ENCODE results near the gene SF3B1.

SF3B1 gene

GRCh38 chr2:197461057-197461456 lies 26.2 kb upstream of the SF3B1 start:
- Histone ChIP-seq H3K36me3 (replicated peaks; ENCODE audit: insufficient read depth, low read length) (peaks cover 3% of the 10 kb centered on the region; the same call in 1 of the 2 replicates), H3K4me1 (ENCODE audit: low read length) (no peaks in the 10 kb centered on the region), H3F3A (ENCODE audit: insufficient read depth, low read length) (no peaks in the 10 kb centered on the region), H3K4me2 (ENCODE audit: low read depth, low read length) (no peak overlapping the region), H3K9ac (ENCODE audit: low read length) (no peak overlapping the region), H3K9me2 (replicated peaks; ENCODE audit: insufficient read depth, low read length) (no peaks in the 10 kb centered on the region), H3K4me3 (ENCODE audit: low read length) (no peak overlapping the region), H3K9me3 (replicated peaks; ENCODE audit: insufficient read depth, low read length) (no peaks in the 10 kb centered on the region), H3K27me3 (replicated peaks; ENCODE audit: insufficient read depth, low read length) (no peaks in the 10 kb centered on the region), H2AFZ (ENCODE audit: low read length) (no peak overlapping the region), H4K20me1 (ENCODE audit: insufficient read depth, low read length) (no peaks in the 10 kb centered on the region), H3K27ac (ENCODE audit: low read length) (no peak overlapping the region), H3K79me2 (ENCODE audit: low read length) (peaks cover 51% of the 10 kb centered on the region)
- no peak for TF ChIP-seq EZH2 (optimal IDR thresholded peaks at IDR 0.05; ENCODE audit: low read depth, low read length)
- no peak for TF ChIP-seq EZH2phosphoT487 (IDR thresholded peaks at IDR 0.05; ENCODE audit: low read length)
- no peak for TF ChIP-seq CTCF (IDR thresholded peaks at IDR 0.05; ENCODE audit: low read length)
- DNase-seq, result no peak

- H3K9me3 ChIP-seq (replicated peaks; ENCODE audit: insufficient read depth, low read length), result no peaks in the 10 kb centered on the region
- no peak overlapping the region for H2AFZ ChIP-seq (ENCODE audit: low read length)
- H3K27me3 ChIP-seq (replicated peaks; ENCODE audit: insufficient read depth, low read length), result no peaks in the 10 kb centered on the region
- no peak for DNase-seq
- H3K79me2 ChIP-seq (ENCODE audit: low read length), result peaks cover 55% of the 10 kb centered on the region
- peaks cover 3% of the 10 kb centered on the region; the same call in 1 of the 2 replicates for H3K36me3 ChIP-seq (replicated peaks; ENCODE audit: insufficient read depth, low read length)
- no peak overlapping the region for H3K4me2 ChIP-seq (ENCODE audit: low read depth, low read length)
- H4K20me1 ChIP-seq (ENCODE audit: insufficient read depth, low read length), result no peaks in the 10 kb centered on the region
- no peak for TF ChIP-seq EZH2phosphoT487 (IDR thresholded peaks at IDR 0.05; ENCODE audit: low read length)
- TF ChIP-seq CTCF (IDR thresholded peaks at IDR 0.05; ENCODE audit: low read length), result no peak
- TF ChIP-seq EZH2 (optimal IDR thresholded peaks at IDR 0.05; ENCODE audit: low read depth, low read length), result no peak
- no peaks in the 10 kb centered on the region for H3F3A ChIP-seq (ENCODE audit: insufficient read depth, low read length)
- no peaks in the 10 kb centered on the region for H3K9me2 ChIP-seq (replicated peaks; ENCODE audit: insufficient read depth, low read length)
- H3K4me1 ChIP-seq (ENCODE audit: low read length), result no peaks in the 10 kb centered on the region
- no peak overlapping the region for H3K9ac ChIP-seq (ENCODE audit: low read length)
- H3K4me3 ChIP-seq (ENCODE audit: low read length), result no peak overlapping the region
- H3K27ac ChIP-seq (ENCODE audit: low read length), result no peak overlapping the region
These were observed 25.8 kb upstream of the SF3B1 start for GRCh38 chr2:197460649-197461048.

- no peaks in the 10 kb centered on the region for H3K27me3 ChIP-seq (replicated peaks; ENCODE audit: insufficient read depth, low read length)
- H4K20me1 ChIP-seq (ENCODE audit: insufficient read depth, low read length), result no peaks in the 10 kb centered on the region
- H3K36me3 ChIP-seq (replicated peaks; ENCODE audit: insufficient read depth, low read length), result no peaks in the 10 kb centered on the region; the same call in 1 of the 2 replicates
- no peak overlapping the region for H3K4me3 ChIP-seq (ENCODE audit: low read length)
- H3K79me2 ChIP-seq (ENCODE audit: low read length), result peaks cover 62% of the 10 kb centered on the region
- TF ChIP-seq EZH2phosphoT487 (IDR thresholded peaks at IDR 0.05; ENCODE audit: low read length), result no peak
- no peak for TF ChIP-seq EZH2 (optimal IDR thresholded peaks at IDR 0.05; ENCODE audit: low read depth, low read length)
- TF ChIP-seq CTCF (IDR thresholded peaks at IDR 0.05; ENCODE audit: low read length), result no peak
- no peak overlapping the region for H3K4me2 ChIP-seq (ENCODE audit: low read depth, low read length)
- DNase-seq, result no peak
- no peak overlapping the region for H3K27ac ChIP-seq (ENCODE audit: low read length)
- H3F3A ChIP-seq (ENCODE audit: insufficient read depth, low read length), result 0 out of 2 replicates have a peak, but pooled peaks cover 12% of the 10 kb centered on the region
- H3K9me3 ChIP-seq (replicated peaks; ENCODE audit: insufficient read depth, low read length), result no peaks in the 10 kb centered on the region
- peaks cover 11% of the 10 kb centered on the region; the same call in 1 of the 2 replicates for H3K4me1 ChIP-seq (ENCODE audit: low read length)
- no peaks in the 10 kb centered on the region for H3K9me2 ChIP-seq (replicated peaks; ENCODE audit: insufficient read depth, low read length)
- no peak overlapping the region for H3K9ac ChIP-seq (ENCODE audit: low read length)
- no peak overlapping the region for H2AFZ ChIP-seq (ENCODE audit: low read length)
These were observed 20.6 kb upstream of the SF3B1 start for GRCh38 chr2:197455428-197455827.

Data from MM.1S (cell line).